ENCODE measurements around the gene UBB. TPM values are rescaled to one million over a fixed set of nuclear protein-coding genes. Genes with fewer than 3 reads are reported as not detected.

Gene UBB
- total and polyA plus RNA-seq, 2 of the 4 experiments (the other 2 are of a cell fraction) = 2,561 to 4,283 TPM

DNA sequence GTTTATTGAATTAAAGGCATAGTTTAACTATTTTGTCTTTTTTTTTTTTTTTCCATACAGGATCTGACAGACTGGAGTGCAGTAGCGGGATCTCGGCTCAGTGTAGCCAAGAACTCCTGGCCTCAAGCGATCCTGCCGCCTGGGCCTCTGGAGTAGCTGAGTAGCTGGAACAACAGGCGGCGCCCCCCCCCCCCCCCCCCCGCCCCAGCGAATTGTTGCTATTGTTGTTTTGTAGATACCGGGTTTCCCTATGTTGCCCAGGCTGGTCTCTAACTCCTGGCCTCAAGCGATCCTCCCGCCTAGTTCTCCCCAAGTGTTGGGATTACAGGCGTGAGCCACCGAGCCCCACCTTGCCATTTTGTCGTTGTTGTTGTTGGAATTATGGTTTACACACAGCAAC lies 26.3 kb upstream of the UBB start:
- Histone ChIP-seq H2BK20ac (ENCODE audit: low read depth, low read length) (no peak overlapping the region), H3K27ac (ENCODE audit: insufficient read depth, low read length) (no peak overlapping the region), H2AFZ (replicated peaks; ENCODE audit: low read length, poor library complexity) (no peak overlapping the region), H4K20me1 (ENCODE audit: insufficient read depth, low read length) (no peaks in the 10 kb centered on the region), H4K8ac (ENCODE audit: low read depth in 2 of 2, low read length in 2 of 2) (no peak overlapping the region), H3K23ac (ENCODE audit: low read depth, low read length) (no peak overlapping the region), H3K18ac (ENCODE audit: low read depth, low read length) (no peak overlapping the region), H3K36me3 (ENCODE audit: control insufficient read depth, insufficient read depth, low read length) (0 out of 2 replicates have a peak, but pooled peaks cover under 1% of the 10 kb centered on the region), H3K27me3 (ENCODE audit: control insufficient read depth, insufficient read depth, low read length) (no peaks in the 10 kb centered on the region), H2BK120ac (ENCODE audit: low read depth, low read length) (no peak overlapping the region), H4K91ac (ENCODE audit: insufficient read depth, low read depth, low read length) (no peak overlapping the region), H2BK15ac (ENCODE audit: low read depth, low read length) (no peak overlapping the region), H3K9me1 (ENCODE audit: insufficient read depth, low read length) (peaks cover 3% of the 10 kb centered on the region; the same call in 1 of the 2 replicates), H3K4me3 (ENCODE audit: insufficient read depth, low read depth, low read length) (no peak overlapping the region), H3K56ac (ENCODE audit: extremely low read depth, insufficient read depth, low read length) (no peak overlapping the region), H3K9me3 (ENCODE audit: control insufficient read depth, insufficient read depth, low read length) (no peaks in the 10 kb centered on the region), H2AK5ac (ENCODE audit: low read depth, low read length) (no peak overlapping the region), H3K14ac (replicated peaks; ENCODE audit: low read depth, low read length) (no peak overlapping the region), H3K79me1 (ENCODE audit: low read depth in 1 of 2, low read length in 2 of 2) (peaks cover 6 to 18% of the 10 kb centered on the region in 2 experiments; a peak in 3 of 4 replicates), H3K9ac (ENCODE audit: low read depth, low read length) (no peak overlapping the region), H3K4me1 (ENCODE audit: control insufficient read depth, insufficient read depth, low read length) (0 out of 2 replicates have a peak, but pooled peaks cover 2% of the 10 kb centered on the region), H3K4me2 (ENCODE audit: low read depth, low read length) (no peak overlapping the region), H2AK9ac (replicated peaks; ENCODE audit: low read depth, low read length, poor library complexity) (no peak overlapping the region), H4K5ac (ENCODE audit: low read depth, low read length) (no peak overlapping the region), H2BK5ac (ENCODE audit: low read depth, low read length, poor library complexity, severe bottlenecking) (no peak overlapping the region), H3K4ac (ENCODE audit: low read depth, low read length) (no peak overlapping the region)
- no CpG with 5 or more reads among the region's 14 CpGs for WGBS, 2 experiments (ENCODE audit: extremely low coverage in 2 of 2, insufficient read length in 1 of 2)
- intact Hi-C loops (cut with micrococcal nuclease) (loop anchor here (5.0 kb wide), 2 partner anchors 67 to 137 kb away; partner anchors contain the start of genes NCOR1 and PIGL), dilution Hi-C loops (cut with HindIII; ENCODE audit: low sequenced_read_pairs, unreplicated experiment) (no loop called here), in situ Hi-C loops (cut with MboI; ENCODE audit: low sequenced_read_pairs) (no loop called here)
- no TSS peak for BruUV-seq (replicated peaks)
- TF ChIP-seq RFX5 (IDR thresholded peaks at IDR 0.05; ENCODE audit: low read depth, low read length) (no peak), BHLHE40 (IDR thresholded peaks at IDR 0.05; ENCODE audit: low read depth, low read length) (no peak), FOS (IDR thresholded peaks at IDR 0.05; ENCODE audit: low read depth, low read length) (no peak), NFE2L2 (IDR thresholded peaks at IDR 0.05; ENCODE audit: low read depth, low read length) (no peak), MXI1 (IDR thresholded peaks at IDR 0.05; ENCODE audit: borderline replicate concordance, low read depth, low read length) (no peak), MAFK (IDR thresholded peaks at IDR 0.05; ENCODE audit: low read depth, low read length) (no peak), CTCF (conservative IDR thresholded peaks at IDR 0.05; ENCODE audit: low read depth, low read length) (no peak)
- TF ChIP-seq, protein P1, sequence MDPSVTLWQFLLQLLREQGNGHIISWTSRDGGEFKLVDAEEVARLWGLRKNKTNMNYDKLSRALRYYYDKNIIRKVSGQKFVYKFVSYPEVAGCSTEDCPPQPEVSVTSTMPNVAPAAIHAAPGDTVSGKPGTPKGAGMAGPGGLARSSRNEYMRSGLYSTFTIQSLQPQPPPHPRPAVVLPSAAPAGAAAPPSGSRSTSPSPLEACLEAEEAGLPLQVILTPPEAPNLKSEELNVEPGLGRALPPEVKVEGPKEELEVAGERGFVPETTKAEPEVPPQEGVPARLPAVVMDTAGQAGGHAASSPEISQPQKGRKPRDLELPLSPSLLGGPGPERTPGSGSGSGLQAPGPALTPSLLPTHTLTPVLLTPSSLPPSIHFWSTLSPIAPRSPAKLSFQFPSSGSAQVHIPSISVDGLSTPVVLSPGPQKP (IDR thresholded peaks at IDR 0.05; ENCODE audit: borderline replicate concordance, low read depth, low read length) = no peak
- ChIA-PET CTCF (no interaction called here), POLR2A (ENCODE audit: unreplicated experiment) (no interaction called here)
- no peak for DNase-seq
- no peak for ATAC-seq (ENCODE audit: low read depth)
